ENCODE data around the gene AARS2.
A peak's percentile ranks its signal among the peaks of the same experiment; 100 is the strongest.
"Not testable (repeated sequence)": the region's sequence is repeated elsewhere in the genome, so short reads cannot be mapped to it uniquely, and the experiment has no call there.

Gene AARS2

DNA sequence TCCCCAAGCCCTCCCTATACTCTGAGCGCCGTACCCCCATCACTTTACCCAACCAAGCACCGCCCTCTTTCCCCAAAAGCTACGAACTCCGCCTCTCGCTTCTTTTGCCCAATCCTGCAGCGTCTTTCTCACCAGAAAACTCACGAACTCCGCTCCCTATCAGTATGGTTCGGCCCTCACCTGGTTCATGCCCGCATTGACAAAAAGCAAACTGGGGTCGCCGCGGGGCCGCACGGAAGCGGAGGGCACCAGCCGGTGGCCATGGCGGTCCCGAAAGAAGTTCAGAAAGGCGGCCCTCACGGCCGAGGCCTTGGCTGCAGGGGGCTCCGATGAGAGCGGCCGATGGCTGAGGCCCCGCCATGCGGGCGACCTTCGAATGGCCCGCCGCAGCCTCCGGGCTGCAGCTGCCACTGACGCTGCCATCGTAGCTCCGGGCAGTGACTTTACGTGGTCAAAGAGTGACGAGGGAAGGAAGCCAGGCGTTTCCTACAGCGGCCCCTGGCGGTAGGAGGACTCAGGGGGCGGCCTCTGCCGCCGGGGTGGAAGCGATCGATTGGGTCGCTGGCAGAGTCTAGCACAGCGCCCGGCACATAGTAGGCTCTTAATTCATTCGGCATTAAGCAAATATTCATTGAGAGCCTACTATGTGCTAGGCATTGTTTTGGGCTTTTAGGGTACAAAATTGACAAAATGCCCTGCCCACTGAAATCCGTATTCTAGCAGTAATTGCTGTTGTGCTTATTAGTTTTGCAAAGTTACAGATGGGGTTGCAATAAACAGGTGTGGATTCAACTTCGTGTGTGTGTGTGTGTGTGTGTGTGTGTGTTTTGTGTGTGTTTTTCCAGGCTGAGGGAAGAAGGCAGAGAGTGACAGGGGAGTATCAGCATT, at the start of gene AARS2:
Gene AARS2, minus strand, starts transcription at position 447 of the 888 bp plus-strand sequence. Its CDS starts 24 bp downstream, at position 423.
- peak; percentile 82 to 83 for DNase-seq

DNA sequence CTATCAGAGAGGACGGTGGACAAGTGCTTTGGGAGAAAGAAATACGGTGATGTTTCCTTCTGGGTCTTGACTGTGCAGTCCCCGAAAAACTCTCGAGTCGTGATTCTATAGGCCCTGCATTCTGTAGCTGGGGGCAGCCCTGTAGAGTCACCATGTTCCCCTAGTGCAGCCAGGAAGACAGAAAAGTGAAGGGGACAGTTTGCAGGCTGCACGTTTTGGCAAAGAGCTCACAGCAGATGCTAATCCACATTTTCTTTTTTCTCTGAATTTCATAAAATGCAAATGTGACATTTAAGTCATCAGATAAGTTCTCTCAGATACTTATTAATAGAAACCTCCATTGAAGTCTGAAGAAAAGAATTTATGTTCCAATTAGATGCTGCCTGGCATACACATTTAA, 48.8 kb upstream of the AARS2 start:
- no peak for DNase-seq

DNA sequence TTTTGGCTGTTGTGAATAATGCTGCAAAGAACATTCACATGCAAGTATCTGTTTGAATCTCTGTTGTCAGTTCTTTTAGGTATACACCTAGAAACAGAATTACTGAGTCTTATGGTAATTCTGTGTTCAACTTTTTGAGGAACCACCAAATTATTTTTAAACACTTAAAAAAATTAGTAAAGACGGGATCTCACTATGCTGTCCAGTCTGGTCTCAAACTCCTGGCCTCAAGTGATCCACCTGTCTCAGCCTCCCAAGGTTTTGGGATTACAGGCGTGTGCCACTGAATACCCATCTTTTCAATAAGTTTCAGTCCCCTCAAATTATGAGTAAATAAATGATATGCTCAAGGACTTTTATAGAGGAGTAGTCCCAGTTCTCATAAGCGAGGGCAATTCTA, 46.8 kb upstream of the AARS2 start:
- DNase-seq, result no peak

DNA sequence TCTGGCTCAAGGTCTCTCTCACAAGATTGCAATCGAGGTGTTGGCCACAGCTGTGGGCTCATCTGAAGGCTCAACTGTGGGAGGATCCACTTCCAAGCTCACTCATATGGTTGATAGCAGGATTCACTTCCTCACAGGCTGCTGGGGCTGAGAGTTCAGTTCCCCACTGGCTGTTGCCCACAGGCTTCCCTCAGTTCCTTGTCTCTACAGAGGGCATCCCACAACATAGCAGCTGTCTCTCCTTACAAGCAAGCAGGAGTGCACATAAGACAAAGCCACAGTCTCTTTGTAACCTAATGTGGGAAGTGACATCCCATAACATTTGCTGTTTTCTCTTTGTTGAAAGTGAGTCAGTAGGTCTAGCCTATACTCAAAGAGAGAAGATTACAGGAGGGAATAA, 43.3 kb upstream of the AARS2 start:
- no peak for DNase-seq

DNA sequence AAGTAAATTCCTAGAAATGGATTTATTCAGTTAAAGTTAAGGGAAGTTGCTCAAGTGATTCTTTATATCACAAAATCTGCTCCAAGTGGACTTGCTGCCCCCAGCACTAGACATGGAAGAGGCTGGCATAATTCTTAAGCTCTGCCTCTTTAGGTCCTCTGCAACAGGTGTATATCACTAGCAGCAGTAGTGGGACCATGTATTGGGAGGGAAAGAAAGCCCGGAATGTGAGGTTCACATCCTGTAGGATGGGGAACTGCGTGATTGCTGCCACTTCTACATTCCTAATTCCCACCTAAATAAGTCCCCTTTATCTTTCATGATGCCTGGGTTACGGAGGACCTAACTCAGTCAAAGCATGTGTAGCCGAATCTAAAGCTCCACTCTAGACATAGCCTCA, 42.5 kb upstream of the AARS2 start:
- no peak for DNase-seq

DNA sequence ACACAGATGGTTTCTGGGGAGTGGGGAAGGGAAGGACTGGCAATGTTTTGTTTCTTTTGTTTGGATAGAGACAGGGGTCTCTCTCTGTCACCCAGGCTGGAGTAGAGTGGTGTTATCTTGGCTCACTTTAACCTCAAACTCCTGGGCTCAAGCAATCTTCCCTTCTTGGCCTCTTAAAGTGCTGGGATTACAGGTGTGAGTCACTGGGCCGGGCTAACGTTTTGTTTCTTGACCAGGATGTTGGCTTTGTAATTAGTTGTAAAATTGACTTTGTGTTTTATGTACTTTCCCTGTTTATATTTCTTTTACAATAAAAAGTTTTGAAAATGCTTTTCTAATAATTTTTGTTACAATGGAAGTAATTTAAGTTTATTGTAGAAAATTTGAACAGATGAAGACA, 40.2 kb upstream of the AARS2 start:
- no peak for DNase-seq

DNA sequence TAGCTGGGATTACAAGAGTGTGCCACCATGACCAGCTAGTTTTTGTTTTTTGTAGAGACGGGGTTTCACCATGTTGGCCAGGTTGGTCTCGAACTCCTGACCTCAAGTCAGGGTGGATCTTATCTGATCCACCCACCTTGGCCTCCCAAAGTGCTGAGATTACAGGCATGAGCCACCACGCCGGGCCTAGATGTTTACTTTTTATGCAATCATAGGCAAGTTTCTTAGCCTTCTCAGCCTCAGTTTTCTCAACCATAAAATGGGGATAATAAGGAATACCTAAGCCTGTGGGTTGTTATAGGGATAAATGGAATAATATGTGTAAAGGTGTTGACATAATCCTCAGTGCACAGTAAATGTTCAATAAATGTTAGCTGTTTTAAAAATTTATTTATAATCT, 39.1 kb upstream of the AARS2 start:
- no peak for DNase-seq

DNA sequence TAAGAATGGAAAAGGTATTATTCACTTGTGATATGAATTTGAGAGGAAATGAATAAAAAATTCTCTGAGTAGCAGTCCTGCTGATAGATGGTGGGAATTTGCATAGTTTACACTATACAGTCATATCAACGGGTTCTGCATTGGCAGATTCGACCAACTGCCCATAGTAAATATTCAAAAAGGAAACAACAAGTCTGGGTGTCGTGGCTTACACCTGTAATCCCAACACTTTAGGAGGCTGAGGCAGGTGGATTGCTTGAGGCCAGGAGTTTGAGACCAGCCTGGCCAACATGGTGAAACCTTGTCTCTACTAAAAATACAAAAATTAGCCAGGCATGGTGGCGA, 37.5 kb upstream of the AARS2 start:
- not testable (repeated sequence) for DNase-seq

DNA sequence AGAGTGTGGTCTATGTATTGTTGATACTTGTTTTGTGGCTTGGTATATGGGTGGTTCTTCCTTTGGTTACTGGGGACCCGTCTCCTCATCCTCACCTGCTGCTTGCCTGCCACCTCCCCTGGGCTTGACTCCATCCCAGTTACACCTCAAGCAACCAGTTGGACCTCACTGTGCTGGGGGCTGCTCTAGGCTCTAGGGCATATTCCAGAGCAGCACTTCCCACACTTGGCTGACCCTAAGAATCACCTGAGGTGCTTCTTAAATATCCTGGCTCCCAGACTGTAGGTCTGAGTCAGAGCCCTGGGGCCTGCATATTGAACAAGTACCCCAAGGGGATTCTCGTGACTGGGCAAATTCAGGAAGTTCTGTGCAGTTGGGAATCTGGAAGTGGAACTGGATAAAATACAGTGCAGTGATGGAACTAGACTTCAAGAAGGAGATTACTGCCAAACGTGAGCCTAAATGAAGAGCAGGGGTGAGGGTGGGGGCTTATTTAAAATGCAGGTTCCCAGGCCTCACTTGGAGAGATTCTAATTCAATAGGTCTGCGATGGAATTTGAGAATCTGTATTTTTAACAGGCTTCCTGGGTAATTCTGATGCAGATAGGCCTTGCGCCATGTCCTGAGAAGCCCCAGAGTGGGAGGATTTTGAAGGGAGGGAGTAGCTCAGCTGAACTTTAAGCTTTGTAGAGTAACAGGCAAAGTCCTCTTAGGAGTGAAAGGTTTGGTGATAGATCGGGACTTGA, 36.9 kb upstream of the AARS2 start:
- DNase-seq, result no peak

DNA sequence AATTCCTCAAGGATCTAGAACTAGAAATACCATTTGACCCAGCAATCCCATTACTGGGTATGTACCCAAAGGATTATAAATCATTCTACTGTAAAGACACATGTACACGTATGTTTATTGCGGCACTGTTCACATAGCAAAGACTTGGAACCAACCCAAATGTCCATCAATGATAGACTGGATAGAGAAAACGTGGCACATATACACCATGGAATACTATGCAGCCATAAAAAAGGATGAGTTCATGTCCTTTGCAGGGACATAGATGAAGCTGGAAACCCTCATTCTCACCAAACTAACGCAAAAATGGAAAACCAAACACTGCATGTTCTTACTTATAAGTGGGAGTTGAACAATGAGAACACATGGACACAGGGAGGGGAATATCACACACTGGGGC, 33.7 kb upstream of the AARS2 start:
- DNase-seq, result not testable (repeated sequence)

DNA sequence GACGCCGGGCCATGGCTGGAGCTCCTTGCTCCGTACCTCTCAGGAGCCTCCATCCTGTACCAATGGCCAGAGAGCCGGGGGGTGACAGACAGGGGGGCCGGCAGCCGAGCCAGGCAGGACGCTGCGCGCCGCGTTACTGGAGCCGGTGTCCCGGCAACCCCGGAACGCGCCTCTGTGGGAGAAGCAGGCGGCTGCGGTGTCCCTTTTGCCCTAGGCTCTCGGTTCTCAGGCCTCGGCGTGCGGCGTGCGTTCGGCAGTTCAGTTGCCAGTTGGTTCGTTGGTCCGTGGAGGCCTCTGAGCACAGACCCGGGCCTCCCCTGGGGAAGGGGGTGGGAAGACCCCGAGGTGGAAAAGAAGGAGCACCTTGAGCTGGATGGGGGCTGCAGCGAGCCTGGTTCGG, 29.3 kb upstream of the AARS2 start, which contains the start of gene SPATS1:
Gene SPATS1, plus strand, starts transcription at position 162 of the 400 bp plus-strand sequence. CDS start 446 bp downstream, outside the sequence.
- DNase-seq, result no peak

DNA sequence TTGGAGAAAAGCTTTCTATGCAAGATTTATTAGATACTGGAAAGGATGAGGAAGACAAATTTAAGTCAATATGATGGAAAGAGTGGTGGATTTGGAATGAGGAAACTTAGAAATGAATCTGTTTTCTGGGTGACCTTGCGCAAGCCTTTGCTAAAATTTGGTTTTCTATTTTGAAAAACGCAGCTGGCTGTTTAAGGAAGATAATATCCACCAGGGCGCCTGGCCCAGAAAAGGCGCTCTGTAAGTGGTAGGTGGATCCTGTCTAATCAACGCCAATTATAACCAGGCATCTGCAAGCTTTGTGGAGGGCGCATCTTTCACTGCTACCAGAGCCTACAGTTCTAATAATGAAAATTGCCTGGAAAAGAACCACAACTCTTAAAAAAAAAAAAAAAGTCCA, 28.9 kb upstream of the AARS2 start:
- no peak for DNase-seq

DNA sequence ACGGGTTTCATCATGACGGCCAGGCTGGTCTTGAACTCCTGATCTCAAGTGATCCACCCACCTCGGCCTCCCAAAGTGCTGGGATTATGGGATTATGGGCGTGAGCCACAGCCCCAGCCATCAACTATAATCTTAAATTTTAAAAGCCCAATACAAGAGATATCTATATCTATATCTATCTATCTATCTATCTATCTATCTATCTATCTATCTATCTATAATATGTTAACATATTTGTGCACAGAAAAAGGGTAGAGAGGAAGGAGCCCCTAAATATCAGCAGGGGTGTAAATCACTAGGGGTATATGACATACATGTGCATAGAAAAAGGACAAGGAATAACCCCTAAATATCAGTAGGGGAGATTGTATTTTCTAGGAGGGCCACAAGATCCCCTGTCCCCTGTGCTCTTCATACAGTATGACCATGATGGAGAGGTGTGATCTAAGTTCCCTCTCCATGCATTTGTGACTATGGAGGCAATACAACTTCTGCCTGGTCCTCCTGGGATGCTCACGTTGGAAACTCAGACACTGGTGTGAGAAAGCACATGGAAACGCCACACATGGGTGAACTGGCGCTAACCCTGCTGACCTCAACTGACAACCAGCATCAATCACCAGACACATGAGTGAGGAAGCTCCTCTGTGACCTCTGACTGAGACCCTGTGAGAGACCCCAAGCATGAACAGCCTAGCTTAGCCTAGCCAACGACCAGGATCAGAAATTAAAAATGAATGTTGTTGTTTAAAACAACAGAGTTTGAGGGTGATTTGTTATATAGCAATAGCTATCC, 28.1 kb upstream of the AARS2 start:
- no peak for DNase-seq

DNA sequence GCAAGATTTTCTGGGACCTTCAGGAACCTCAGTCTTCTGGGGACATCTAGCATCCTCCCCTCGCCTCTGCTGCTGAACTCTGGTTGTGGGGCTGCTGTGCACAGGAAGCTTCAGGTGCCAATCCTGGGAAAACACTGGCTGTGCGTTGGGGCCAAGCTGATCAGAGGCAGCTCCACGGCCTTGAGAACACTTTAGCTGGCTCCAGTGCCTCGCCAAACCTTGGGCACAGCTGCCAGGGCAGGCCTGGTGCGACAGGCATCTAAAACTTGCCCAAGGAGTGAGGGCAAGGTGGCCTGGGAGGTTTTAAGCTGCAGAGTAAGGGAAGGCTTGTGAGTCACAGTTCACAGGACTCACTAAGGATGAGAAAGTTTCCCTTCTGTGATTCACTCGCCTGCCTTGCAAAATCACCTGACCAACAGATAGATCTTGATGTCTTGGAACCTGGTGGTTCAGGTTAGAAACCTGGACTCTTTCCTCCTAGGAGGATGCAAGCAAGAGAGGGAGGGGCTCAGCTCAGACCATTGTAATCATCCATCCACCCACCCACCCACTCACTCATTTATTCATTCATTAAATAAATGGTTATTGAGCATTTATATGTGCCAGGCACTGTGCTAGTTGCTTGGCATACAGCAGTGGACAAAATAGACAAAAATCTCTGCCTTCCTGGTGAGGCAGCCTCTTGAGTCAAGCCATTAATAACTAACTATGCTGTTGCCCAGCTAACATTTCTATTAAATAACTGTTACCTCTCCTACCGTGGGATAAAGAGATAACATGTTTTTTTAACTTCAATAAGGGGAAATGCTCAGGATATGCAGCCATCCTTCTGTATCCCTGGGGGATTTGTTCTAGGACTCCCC, 26.8 kb upstream of the AARS2 start:
- no peak for DNase-seq

DNA sequence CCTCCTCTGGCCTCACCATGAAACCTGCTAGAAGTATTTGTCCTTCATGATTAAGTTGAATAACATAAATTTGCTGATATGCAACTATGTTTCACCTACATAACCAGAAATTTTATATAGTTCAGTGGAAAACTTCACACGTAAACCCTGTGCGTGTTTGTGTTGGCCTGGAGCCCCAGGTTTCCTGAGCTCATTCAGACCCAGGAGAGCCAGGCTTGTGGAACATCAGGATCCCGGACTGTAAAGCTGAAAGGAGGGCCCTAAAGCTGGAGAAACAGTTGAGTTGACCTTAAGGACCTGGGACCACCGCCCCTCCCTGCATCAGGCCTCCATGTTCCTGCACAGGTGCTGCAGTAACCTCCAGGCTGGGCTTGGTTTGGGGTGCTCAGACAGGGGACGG, 26.2 kb upstream of the AARS2 start:
- DNase-seq, result no peak

DNA sequence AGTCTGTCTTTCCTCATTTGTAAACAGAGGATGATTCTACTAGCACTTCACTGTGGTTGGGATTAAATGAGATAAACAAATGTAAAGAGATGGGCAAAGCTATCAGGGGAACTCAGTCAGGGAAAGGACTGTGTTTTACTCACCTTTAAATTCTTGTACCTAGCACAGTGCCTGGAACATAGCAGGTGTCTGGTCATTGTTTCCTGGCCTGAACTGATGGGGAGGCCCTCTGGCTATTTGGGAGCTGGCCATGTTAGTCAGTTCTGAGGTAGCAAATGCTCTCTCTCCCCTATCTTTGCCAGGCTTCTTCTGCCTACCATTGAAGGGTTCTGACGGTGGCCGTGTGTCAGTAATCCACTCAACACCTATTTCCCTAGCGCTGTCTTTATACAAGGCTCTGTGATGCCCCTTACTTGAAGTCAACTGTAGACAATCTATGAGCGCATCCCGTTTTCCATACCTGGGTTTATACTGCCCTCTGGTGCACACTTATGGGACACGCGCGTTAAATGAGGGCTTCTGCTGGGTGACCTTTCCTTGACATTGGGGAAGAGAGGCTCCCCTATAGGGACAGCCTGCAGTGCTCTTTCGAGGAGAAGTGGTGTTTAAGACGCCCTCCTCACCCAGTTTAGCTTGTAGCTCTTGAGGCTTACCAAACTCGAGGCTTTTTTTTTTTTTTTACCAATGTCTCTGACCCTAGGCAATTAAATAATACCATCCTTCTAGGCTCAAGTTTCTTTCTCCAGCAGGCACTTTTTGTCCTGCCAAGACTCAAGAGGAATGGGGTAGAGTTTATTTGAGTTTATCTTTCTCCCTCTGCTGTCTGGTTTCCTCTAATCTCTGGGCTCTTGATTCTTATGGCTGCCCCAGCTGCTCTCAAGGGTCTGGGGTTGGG, 25.3 kb upstream of the AARS2 start:
- DNase-seq, result peak; percentile 58 to 74

DNA sequence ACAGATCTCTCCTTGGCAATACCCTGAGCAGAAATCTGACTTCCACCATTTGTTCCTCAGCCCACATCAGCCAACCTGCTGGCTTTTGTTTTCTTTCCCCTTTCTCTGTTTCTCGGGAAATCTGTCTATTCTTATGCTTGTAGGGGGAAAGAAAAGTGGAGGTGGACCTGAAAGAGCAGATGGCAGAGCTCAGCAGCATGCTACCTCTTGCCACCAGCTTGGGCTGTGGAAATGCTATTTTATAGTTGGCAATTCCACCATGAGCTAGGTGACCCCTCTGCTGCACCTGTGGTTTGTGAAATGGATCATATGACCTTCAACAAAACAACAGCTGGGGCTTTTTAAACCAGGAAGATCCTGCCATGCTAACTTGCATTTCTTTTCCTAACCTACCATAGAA, 22.5 kb upstream of the AARS2 start:
- DNase-seq, result no peak

DNA sequence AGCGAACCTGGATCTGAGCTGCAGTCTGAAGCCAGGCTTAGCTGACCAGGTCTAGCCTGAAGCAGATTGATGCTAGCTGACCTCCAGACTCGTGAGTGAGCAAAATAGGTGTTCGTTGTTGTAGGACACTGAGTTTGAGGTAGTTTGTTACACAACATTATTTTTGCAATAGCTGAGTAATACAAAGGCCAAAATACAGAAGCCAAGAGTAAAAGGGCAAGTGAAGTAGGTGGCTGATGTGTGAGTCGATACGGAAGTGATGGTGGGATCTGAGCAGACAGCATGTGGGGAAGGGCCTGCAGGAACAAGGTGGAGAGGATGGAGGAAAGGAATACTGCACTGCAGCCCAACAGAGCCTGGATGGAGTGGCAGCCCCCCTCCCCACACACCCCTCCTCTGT, 20.8 kb upstream of the AARS2 start:
- no peak for DNase-seq

DNA sequence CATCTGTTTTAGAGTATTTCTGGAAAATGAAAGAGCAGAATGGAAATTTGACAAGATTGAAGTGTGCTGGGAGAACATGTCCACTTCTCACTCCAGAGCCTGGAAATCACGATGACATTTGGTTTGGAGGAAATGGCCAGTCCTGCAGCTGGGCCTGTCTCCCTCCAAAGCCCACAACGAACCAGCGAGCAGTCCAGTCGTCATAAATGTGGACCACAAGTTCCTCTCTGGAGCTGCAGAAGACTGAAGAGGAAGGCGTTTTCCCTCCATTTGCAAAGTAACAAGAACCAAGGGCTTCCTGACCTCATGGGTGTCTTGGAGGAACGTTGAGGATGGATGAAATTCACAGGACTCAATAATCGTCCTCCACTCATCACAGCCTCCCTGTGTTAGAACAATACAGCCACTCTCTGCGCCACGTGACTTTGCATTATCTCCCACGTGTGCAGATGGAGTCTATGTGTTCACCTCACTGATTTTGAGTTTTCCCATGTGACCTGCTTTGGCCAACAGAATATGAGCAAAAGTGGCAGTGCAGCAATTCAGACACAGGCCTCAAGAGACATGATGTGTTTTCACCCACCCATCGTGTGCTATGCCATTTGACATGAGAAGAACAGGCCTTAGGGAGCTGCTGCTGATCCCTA, 20.2 kb upstream of the AARS2 start:
- no peak for DNase-seq

DNA sequence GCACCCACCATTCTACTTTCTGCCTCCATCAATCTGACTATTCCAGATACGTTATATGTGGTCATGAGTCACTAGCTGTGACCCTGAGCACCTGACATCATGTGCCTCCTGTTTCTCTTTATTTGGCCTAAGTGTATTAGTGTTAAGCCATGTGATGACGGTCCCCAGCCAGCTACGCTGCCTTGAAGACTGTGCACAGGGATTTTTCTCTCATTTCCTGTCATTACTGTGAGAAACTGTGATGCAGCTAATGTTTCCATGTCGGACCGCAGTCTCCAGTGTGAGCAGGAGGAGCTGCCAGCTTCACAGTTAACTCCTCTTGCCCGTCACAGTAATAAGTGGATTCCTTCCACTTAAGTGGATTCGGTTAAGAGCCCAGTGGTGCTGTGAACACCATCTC, 19.4 kb upstream of the AARS2 start:
- no peak for DNase-seq

DNA sequence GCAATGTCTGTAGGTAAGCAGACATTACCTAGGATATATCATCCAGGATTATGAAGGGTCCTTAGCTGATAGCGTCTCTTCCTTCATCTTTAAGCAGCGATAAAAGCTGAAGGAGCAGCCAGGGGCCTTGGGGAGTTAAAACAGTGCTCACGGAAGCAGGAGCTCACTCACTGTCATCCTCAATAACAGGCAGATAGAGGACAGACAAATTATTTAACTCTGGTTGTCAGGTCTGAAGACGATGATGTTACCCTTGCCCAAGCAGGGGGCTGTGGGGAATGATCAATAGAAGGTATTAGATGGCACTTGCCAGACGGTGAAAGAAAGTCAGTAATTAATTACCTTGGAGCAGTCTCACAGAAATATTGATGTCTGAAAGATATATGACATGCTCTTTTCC, 16.7 kb upstream of the AARS2 start:
- no peak for DNase-seq

Measured in SHP77 (cell line).